GM15510 (cell line): ENCODE measurements around the gene TCF19.

ENCODE experiments used
- POLR2A ChIP-seq: IDR thresholded peaks from 3 replicates; pipeline ENCODE4 v1.6.1; 2011; ENCODE audit warnings: borderline replicate concordance; ENCODE audit not compliant: insufficient read length; ENCODE audit errors: extremely low read depth

Gene TCF19

GRCh38 chr6:31165064-31165832, 6.9 kb downstream of the TCF19 start:
- TF ChIP-seq POLR2A, result peak; percentile 54

DNA sequence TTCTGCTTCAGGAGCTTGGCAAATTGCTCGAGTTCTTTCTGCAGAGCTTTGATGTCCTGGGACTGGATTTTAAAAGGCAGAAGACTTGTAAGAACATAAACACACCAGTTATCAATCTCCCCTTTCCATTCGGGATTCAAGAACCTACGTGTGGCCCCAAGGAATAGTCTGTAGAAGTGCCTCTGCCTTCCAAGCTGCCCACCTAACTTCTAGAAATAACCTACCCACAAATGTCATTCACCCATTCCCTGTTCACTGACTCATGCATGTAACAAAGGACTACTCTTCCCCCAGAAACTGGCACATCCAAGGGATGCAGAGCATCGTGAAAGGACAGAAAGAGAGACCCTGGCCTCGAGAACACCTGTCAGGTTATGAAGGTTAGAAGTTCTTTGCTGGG, 7.6 kb downstream of the TCF19 start:
- TF ChIP-seq POLR2A, result no peak

GRCh38 chr6:31168606-31169005, 10.2 kb downstream of the TCF19 start:
- TF ChIP-seq POLR2A, result no peak

GRCh38 chr6:31169123-31169857, 10.9 kb downstream of the TCF19 start:
- TF ChIP-seq POLR2A, result no peak

- no peak for TF ChIP-seq POLR2A
Observed at GRCh38 chr6:31170600-31170881, 12.2 kb downstream of the TCF19 start, which contains the start of gene POU5F1. POU5F1 (minus strand) TSS chr6:31170682; CDS start chr6:31170620, 62 bp downstream.

GRCh38 chr6:31170987-31171671, 12.7 kb downstream of the TCF19 start:
- TF ChIP-seq POLR2A, result no peak

GRCh38 chr6:31171931-31172905, 13.8 kb downstream of the TCF19 start:
- no peak for TF ChIP-seq POLR2A

DNA sequence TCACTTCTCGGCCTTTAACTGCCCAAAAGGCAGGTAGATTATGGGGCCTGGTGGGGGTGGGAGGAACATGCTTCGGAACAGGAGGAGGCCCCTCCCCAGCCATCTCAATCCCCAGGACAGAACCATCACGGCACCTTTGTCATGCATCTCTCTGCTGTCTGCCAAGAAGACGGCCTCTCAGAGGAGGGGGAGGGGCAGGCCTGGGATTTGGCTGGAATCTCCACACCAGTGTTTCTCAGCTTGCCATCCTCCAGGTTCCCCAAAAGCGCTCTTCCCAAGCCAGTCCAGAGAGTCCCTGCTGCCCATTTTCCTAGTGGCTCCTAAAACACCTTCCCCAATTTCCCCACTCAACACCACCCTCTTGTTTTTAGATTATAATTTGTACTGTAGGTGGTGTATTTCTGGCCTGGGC, 14.6 kb downstream of the TCF19 start:
- TF ChIP-seq POLR2A, result no peak

GRCh38 chr6:31173406-31173805, 15.0 kb downstream of the TCF19 start:
- no peak for TF ChIP-seq POLR2A

DNA sequence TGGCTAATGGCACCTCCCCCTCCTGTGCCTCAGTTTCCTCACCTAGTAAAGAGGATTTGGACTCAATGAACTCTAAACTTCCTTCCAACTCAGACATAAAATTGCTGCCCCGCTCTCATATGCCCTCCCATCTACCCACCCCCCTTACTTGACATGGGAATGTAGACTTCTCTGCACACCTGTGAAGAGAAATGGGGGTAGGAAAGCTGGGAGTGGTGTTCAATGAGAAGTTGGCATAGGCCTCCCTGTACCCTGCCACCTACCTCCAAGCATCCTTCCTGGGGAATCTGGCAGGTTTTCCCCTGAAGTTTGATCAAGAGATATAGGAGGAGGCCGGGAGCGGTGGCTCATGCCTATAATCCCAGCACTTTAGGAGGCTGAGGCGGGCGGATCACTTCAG, 16.0 kb downstream of the TCF19 start:
- no peak for TF ChIP-seq POLR2A

- no peak for TF ChIP-seq POLR2A
Observed at GRCh38 chr6:31175971-31176370, 17.6 kb downstream of the TCF19 start.

GRCh38 chr6:31178143-31179041, 20.0 kb downstream of the TCF19 start:
- TF ChIP-seq POLR2A, result no peak

- TF ChIP-seq POLR2A, result no peak
Observed at GRCh38 chr6:31179042-31179386, 20.6 kb downstream of the TCF19 start.
